Neuron (in vitro differentiated cells): ENCODE data around the gene RFTN2.
"Not testable (repeated sequence)": the region's sequence is repeated elsewhere in the genome, so short reads cannot be mapped to it uniquely, and the experiment has no call there.

Experiments
- H2AFZ ChIP-seq: one replicate; pipeline ENCODE4 v1.6.1; 2013; ENCODE audit warnings: low read depth, mild to moderate bottlenecking, inconsistent platforms, low read length, moderate library complexity
- H3K27me3 ChIP-seq: one replicate; pipeline ENCODE4 v1.6.1; 2013; ENCODE audit warnings: low read length; ENCODE audit not compliant: insufficient read depth
- H3K36me3 ChIP-seq: one replicate; pipeline ENCODE4 v1.6.1; 2013; ENCODE audit warnings: low read length; ENCODE audit not compliant: insufficient read depth
- H3K4me1 ChIP-seq: one replicate; pipeline ENCODE4 v1.6.1; 2013; ENCODE audit warnings: low read length; ENCODE audit not compliant: insufficient read depth
- H3K4me3 ChIP-seq: 2 replicates; pipeline ENCODE4 v1.5.1; 2013; ENCODE audit warnings: mild to moderate bottlenecking, low read length, moderate library complexity
- H3K9me3 ChIP-seq: one replicate; pipeline ENCODE4 v1.6.1; 2013; ENCODE audit warnings: low read length

RFTN2 gene

GRCh38 chr2:197669077-197669476, 6.3 kb downstream of the RFTN2 start:
- H3K4me3 ChIP-seq: no peak overlapping the region
- no peaks in the 10 kb centered on the region for H3K27me3 ChIP-seq
- H3K4me1 ChIP-seq: peaks cover 13% of the 10 kb centered on the region
- H3K9me3 ChIP-seq: peaks cover 10% of the 10 kb centered on the region
- H2AFZ ChIP-seq: no peak overlapping the region
- H3K36me3 ChIP-seq: no peaks in the 10 kb centered on the region

GRCh38 chr2:197668296-197668695, 7.1 kb downstream of the RFTN2 start:
- H3K4me3 ChIP-seq: no peak overlapping the region
- no peak overlapping the region for H2AFZ ChIP-seq

GRCh38 chr2:197666277-197666676, 9.1 kb downstream of the RFTN2 start:
- no peaks in the 10 kb centered on the region for H3K4me1 ChIP-seq
- H2AFZ ChIP-seq: no peak overlapping the region
- H3K36me3 ChIP-seq: no peaks in the 10 kb centered on the region
- H3K4me3 ChIP-seq: no peak overlapping the region
- peaks cover 10% of the 10 kb centered on the region for H3K9me3 ChIP-seq
- H3K27me3 ChIP-seq: no peaks in the 10 kb centered on the region

More at GRCh38 chr2:197668296-197668695, 7.1 kb downstream of the RFTN2 start:
- H3K9me3 ChIP-seq: peaks cover 10% of the 10 kb centered on the region
- peaks cover 7% of the 10 kb centered on the region for H3K4me1 ChIP-seq
- no peaks in the 10 kb centered on the region for H3K27me3 ChIP-seq
- H3K36me3 ChIP-seq: no peaks in the 10 kb centered on the region

DNA sequence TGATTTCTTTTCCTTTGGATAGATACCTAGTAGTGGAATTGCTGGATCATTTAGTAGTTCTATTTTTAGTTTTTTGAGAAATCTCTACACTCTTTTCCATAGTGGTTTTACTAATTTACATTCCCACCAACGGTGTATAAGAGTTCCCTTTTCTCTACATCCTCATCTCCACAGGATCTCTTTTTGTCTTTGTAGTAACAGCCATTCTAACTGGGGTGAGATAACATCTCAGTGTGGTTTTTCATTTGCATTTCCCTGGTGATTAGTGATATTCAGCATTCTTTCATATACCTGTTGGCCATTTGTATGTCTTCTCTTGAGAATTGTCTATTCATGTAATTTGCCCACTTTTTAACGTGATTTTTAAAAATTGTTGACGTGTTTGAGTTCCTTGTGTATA, 13.8 kb downstream of the RFTN2 start:
- H2AFZ ChIP-seq: no peak overlapping the region
- H3K4me3 ChIP-seq: no peak overlapping the region
- peaks cover 9% of the 10 kb centered on the region for H3K9me3 ChIP-seq
- no peaks in the 10 kb centered on the region for H3K4me1 ChIP-seq
- H3K36me3 ChIP-seq: no peaks in the 10 kb centered on the region
- no peaks in the 10 kb centered on the region for H3K27me3 ChIP-seq

DNA sequence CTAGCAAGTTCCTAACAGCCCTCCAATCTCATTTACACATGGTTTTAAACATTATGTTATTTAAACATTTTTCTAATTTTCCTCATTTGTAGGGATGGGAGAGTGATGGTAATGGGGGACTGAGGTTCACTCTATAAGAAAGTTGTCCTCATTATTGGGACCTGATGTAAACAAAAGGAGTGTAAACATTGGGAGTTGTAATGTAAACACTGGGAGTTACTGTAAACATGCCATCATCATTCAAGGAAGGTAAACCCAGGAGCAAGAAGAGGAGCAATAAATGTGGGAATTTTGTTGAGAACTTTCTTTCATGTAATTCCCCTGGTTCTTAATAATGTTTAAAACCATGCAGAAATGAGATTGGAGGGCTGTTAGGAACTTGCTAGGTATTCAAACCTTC, 17.8 kb downstream of the RFTN2 start:
- no peaks in the 10 kb centered on the region for H3K36me3 ChIP-seq
- H2AFZ ChIP-seq: no peak overlapping the region
- no peaks in the 10 kb centered on the region for H3K4me1 ChIP-seq
- no peak overlapping the region for H3K4me3 ChIP-seq
- no peaks in the 10 kb centered on the region for H3K27me3 ChIP-seq
- no peaks in the 10 kb centered on the region for H3K9me3 ChIP-seq

GRCh38 chr2:197647961-197648690, 27.3 kb downstream of the RFTN2 start:
- Histone ChIP-seq H3K27me3 (no peaks in the 10 kb centered on the region), H3K4me3 (no peak overlapping the region), H3K4me1 (no peaks in the 10 kb centered on the region), H2AFZ (no peak overlapping the region), H3K9me3 (no peaks in the 10 kb centered on the region), H3K36me3 (peaks cover 5% of the 10 kb centered on the region)

DNA sequence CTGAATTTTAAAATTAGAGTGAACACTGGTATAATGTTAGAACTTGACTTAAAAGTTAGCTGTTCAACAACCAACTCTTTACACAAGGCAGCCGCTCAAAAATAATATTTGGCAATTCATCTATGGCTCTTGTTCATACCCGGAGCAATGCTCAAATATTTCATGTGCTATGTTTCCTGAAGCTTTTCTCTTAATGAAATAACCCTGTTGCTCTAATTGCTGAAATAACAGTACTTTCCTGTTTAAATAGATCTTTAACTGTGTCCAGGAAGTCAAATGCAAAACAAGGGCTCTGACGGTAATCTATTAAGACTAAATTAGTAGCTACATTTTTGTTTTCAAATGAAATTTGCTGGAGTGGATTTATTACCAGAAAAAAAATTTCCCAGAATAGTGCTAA, 33.7 kb downstream of the RFTN2 start:
- no peak overlapping the region for H3K4me3 ChIP-seq
- no peak overlapping the region for H2AFZ ChIP-seq
- H3K4me1 ChIP-seq: no peaks in the 10 kb centered on the region
- H3K9me3 ChIP-seq: no peaks in the 10 kb centered on the region
- H3K36me3 ChIP-seq: peaks cover 23% of the 10 kb centered on the region
- H3K27me3 ChIP-seq: no peaks in the 10 kb centered on the region

GRCh38 chr2:197640571-197641122, 34.7 kb downstream of the RFTN2 start:
- not testable (repeated sequence) for H3K4me3 ChIP-seq, H3K9me3 ChIP-seq, H2AFZ ChIP-seq, H3K4me1 ChIP-seq, H3K27me3 ChIP-seq
- peaks cover 23% of the 10 kb centered on the region for H3K36me3 ChIP-seq

DNA sequence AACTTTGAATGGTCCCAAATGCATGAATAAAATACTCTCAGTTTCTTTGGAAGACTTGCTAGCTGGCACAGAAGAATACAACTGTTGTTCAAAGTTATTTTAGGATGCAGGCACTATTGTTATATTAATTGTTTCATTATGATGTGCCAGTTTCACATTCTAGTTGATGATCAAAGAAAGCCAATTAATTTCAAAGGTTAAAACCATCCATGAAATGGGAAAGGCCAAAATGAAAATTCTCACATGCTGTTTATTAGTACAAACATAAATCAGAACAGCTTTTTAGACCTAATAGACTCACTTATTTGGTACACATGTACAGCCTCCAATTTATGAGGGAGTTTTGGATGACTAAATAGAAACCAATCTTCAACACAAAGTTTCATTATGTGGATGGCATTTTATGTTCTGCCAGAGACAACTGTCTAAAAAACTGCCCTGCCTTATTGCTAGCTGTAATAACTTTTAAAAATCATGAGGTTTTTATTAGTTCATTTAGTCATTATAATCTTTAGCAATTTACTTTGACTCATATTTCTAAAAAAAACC, 42.2 kb downstream of the RFTN2 start:
- no peaks in the 10 kb centered on the region for H3K9me3 ChIP-seq
- H3K27me3 ChIP-seq: no peaks in the 10 kb centered on the region
- H2AFZ ChIP-seq: no peak overlapping the region
- H3K4me1 ChIP-seq: peaks cover 5% of the 10 kb centered on the region
- H3K36me3 ChIP-seq: no peaks in the 10 kb centered on the region
- H3K4me3 ChIP-seq: no peak overlapping the region

DNA sequence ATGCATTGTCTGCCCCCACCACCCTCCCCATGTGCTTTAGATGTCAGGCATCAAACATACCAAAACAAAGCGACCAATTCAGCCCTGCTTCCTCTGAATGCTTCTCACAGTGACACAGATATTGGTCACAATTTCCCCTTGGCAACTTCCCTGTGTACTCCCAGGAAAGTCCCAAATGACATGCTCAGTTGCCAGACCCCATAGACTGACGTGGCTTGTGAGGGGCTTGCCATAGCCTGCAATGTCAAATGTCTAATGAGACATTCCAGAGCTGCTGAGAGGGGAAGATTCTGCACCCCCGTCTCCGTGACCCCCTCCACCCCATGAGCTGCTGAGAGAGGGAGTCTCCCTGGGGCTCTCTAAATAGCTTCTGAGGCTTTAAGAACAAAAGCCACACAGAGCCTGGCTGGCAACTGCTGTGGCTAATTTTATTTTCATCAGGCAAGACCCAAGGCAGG, 47.3 kb downstream of the RFTN2 start:
- no peaks in the 10 kb centered on the region for H3K9me3 ChIP-seq
- H3K27me3 ChIP-seq: no peaks in the 10 kb centered on the region
- H2AFZ ChIP-seq: no peak overlapping the region
- peaks cover 16% of the 10 kb centered on the region for H3K4me1 ChIP-seq
- no peak overlapping the region for H3K4me3 ChIP-seq
- H3K36me3 ChIP-seq: no peaks in the 10 kb centered on the region

DNA sequence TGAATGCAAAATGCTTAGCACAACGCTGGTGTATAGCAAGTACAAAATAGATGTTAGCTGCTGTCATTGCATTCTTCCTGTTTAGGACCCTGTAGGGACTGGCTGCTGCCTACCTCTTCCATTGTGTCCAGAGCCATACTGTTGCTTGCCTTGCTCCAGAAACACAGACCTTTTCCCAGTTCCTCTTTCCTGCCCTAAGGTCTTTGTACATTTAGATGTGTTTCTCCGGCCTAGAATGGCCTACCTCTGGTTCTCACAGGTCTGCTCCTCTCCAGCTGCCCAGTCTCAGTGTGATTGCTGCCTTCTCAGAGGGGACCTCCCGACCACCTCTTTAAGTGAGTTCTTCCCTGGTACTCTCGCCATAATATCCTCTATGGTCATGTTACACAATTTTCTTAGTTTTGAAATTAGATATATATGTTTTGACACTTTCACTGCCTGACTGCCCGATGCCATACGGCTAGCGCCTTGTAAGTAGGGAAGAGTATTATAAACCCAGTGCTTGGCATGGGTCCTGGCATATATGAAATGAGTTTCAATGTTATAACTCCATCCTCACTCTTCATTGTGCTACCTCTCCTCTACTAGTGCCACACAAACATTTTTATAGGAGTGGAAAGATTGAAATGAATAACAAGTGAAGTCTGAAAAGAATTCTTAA, 48.3 kb downstream of the RFTN2 start:
- Histone ChIP-seq H2AFZ (no peak overlapping the region), H3K4me1 (peaks cover 16% of the 10 kb centered on the region), H3K27me3 (no peaks in the 10 kb centered on the region), H3K36me3 (no peaks in the 10 kb centered on the region), H3K9me3 (no peaks in the 10 kb centered on the region), H3K4me3 (no peak overlapping the region)

DNA sequence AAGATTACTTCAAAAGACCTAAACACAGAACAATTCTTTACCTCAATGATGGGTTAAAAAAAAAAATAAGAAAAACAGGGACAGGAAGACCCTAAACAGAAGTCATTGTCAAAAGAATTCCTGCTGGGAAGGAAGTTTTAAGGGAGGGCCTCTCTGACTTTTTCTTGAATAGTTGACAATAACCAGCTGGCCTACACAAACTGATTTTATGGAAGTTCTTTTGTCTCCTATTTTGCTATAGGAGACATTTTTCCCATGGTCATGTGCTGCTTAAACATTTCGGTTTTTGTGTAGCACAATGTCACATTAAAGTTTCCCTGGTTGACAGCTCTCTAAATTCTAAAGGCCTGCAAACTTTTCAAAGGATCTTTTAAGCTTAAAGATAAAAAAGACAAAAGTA, 55.3 kb downstream of the RFTN2 start:
- Histone ChIP-seq H3K36me3 (peaks cover 8% of the 10 kb centered on the region), H2AFZ (no peak overlapping the region), H3K9me3 (no peaks in the 10 kb centered on the region), H3K4me1 (peaks cover 12% of the 10 kb centered on the region), H3K4me3 (no peak overlapping the region), H3K27me3 (no peaks in the 10 kb centered on the region)

GRCh38 chr2:197615016-197615652, 60.3 kb downstream of the RFTN2 start:
- Histone ChIP-seq H3K9me3 (no peaks in the 10 kb centered on the region), H3K4me3 (no peak overlapping the region), H3K4me1 (peaks cover 6% of the 10 kb centered on the region), H2AFZ (no peak overlapping the region), H3K36me3 (peaks cover 11% of the 10 kb centered on the region), H3K27me3 (no peaks in the 10 kb centered on the region)
